A172 (cell line): ENCODE results near the gene PROM1. TPM values are rescaled to one million over a fixed set of nuclear protein-coding genes. Genes with fewer than 3 reads are reported as not detected.

Experiments
- DNase-seq: peaks from one replicate; pipeline ENCODE4 v3.0.0-alpha.2; 2015; ENCODE audit warnings: low spot score
- total RNA-seq: library from RNA; depleted of rRNA; stranded (reverse); fragments of >200 nt; shearing (Covaris generic); gene quantifications from 2 replicates; pipeline ENCODE4 v1.2.3, GENCODE V29; 2014

Gene PROM1
- total RNA-seq, 1 experiment from 2014 or later, result 0.02 TPM

- peak; percentile 57 for DNase-seq
These were observed 57.6 kb downstream of the PROM1 start for GRCh38 chr4:16026160-16026761.

- DNase-seq, result no peak
These were observed 58.6 kb downstream of the PROM1 start for GRCh38 chr4:16025268-16025667.

DNA sequence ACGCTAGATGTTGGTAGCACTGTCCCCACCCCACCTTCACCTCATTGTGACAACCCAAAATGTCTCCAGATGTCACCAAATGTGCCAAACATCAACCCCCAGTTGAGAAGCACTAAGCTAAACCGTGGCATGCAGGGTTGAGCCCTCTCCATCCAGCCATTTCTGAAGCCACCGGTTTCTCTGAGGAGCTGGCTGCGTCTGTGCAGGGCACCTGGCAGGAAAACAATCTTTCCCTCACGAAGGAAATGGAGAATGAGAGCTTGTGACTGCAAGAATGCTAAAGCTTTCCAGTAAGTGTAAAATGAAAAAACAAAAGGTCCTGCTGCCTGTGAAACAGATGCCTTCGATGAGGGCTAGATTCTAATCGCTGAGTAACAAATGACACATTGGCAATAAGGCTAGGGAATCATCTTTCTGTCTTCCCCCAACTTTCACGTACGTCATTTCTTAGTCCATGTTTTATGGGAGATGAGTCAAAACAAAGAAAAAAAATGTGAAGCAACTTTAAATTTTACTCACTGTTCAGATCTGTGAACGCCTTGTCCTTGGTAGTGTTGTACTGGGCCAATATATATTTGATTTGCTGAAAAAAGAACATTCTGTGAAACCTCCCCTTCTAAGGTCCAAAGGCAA, 59.9 kb downstream of the PROM1 start:
- DNase-seq, result no peak

DNA sequence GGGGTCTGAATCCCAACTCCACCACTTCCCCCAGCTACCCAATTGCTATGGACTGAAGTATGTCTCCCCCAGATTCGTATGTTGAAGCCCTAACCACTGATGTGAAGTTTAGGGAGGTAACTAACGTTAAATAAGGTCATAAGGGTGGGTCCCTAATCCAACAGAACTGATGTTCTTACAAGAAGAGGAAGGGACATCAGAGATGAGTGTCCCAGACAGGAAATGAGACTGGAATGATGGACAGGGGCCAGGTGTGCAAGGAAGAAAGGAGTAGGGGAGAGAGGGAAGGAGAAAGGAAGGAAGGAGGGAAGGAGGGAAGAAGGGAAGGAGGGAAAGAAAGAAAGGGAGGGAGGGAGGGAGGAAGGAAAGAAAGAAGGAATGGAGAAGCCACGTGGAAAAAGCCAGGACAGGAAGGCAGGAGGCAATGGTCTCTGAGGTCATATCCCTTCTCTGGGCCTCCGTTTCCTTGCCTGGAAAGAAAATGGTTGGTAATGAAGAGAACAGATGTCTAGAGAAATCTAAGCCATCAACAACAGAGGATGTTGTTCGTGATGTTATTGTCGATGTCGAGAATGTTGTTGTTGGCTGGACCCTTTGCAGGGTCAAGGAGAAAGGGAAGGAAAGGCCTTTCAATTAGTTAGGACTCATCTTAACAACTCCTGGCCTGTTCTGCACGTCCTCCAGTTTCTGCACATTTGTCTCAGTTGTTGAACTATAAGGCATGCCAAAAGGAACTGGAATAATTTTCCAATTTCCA, 61.8 kb downstream of the PROM1 start:
- DNase-seq, result no peak

GRCh38 chr4:16019649-16020048, 64.2 kb downstream of the PROM1 start:
- no peak for DNase-seq

DNA sequence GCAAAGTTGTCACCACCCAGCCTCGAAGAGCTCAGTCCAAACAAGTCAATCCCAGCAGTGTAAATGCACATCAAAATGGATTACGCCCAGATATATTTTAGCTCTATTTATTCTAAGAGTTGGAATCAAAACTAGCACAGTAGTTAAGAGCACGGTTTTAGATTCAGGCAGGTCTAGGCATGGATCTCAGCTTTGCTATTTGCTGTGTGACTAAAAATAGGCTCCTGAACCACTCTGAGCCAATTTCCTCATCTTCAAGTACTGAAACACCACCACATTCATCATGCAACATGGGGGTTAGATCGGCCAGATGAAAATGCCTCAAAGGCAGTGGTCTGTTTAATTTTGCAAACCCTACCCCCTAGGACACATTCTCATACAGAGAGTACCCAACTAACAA, 65.0 kb downstream of the PROM1 start:
- no peak for DNase-seq

DNA sequence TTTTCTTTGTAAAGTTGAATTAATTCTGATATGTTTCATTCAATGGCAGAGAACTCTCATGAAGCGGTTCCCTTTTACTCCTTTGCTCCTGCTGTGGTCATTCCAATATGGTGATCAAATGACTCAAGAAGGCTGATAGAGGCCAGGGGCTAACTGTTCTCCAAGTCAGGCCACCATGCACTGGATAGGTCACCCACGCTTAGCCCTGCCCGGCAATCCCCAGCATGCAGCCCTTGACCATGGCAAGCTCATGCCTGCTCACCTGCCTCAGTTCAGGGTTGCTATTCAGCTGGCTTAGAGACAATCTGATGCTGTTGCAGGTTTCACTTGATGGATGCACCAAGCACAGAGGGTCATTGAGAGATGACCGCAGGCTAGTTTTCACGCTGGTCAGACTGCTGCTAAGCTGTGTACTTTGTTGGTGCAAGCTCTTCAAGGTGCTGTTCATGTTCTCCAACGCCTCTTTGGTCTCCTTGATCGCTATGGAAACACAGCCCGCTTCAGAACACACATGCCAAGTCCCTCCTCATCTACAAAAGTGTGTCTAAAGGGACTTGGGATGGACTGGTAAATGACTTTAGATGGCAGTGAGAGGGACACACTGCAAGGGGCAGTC, 65.7 kb downstream of the PROM1 start:
- DNase-seq, result no peak

GRCh38 chr4:16016536-16016935, 67.3 kb downstream of the PROM1 start:
- DNase-seq, result no peak

- DNase-seq, result no peak
These were observed 72.7 kb downstream of the PROM1 start for GRCh38 chr4:16011173-16011572.

GRCh38 chr4:16009153-16009552, 74.7 kb downstream of the PROM1 start:
- no peak for DNase-seq

DNA sequence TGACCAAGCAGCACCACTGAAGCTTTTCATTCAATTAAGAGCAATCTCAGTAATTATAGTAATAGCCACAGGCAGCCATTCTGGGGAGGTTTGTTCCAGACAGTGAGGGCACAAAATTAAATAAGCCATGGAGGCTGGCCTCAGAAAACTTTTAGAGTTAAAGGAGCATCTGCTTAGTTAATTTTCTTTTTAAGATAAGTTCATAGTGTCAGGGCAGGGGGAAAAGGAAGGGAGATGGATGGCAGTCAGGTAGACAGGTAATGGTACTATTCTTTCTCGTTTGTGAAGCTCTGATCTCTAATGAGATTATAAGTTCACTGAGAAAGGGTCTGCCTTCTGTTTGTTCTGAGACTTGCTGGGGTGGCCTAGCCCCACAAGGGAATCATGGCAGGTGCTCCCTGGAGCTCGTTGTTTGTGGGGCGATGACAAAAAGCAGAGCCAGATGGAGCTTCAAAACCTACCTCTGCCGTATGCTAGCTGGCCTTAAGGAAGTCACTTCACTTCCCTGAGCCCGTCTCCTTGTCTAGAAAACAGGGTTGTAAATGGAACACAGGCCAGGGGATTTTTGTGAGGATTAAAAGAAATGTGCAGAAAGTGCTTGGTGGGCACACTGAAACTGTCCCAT, 76.2 kb downstream of the PROM1 start:
- DNase-seq, result no peak

GRCh38 chr4:16006771-16007446, 76.9 kb downstream of the PROM1 start:
- no peak for DNase-seq

- DNase-seq, result no peak
These were observed 78.1 kb downstream of the PROM1 start for GRCh38 chr4:16005676-16006075.

GRCh38 chr4:16001484-16001858, 82.4 kb downstream of the PROM1 start:
- DNase-seq, result peak; percentile 82

DNA sequence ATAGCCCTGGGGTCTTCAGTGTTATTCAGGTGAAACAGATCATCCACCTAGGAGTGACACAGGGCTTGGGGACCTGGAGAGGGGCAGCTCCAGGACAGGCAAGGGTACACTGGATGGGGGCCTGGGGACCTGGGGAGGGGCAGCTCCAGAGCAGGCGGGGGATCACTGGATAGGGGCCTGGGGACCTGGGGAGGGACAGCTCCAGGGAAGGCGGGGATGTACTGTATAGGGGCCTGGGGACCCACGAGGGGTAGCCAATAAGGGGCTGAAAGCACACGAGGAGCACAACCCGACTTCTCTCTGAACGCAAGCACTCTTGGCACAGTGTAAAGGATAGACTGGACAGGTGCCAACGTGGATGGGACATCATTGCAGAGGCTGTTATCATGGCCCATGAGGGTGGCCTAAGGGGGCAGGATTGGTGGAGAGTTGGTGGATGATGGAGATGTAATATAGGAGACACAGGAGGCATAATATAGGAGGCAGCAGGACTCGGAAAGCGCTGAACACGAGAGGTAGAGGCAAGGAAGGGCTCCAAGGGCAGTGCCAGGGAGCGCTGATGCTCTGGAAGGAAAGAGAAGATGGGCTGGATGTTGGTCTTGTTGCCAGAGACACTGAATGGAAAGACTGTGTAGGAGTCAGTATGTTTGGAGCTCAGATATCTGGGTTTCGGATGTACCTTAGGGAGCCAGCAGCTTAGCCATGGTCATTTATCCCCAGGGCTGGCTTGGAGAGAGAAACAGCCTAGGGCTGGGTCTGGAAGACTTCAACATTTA, 82.9 kb downstream of the PROM1 start:
- DNase-seq, result no peak

- DNase-seq, result no peak
These were observed 87.0 kb downstream of the PROM1 start for GRCh38 chr4:15996773-15997172.

GRCh38 chr4:15995826-15996225, 88.0 kb downstream of the PROM1 start:
- no peak for DNase-seq

DNA sequence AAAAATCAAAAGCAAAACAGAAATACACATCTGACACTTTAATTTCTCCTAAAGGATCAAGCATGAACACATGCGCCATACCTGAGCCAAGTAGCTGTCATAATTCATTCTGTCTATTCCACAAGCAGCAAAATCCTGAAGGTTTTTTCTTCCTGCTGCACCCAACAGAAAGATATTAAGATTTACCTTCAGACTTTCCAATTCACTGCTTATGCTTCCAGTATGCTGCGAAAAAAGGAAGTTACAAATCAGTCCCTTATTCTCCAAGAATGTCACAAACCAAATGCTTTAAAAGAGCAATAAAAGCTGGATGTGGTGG, 91.7 kb downstream of the PROM1 start:
- DNase-seq, result no peak

DNA sequence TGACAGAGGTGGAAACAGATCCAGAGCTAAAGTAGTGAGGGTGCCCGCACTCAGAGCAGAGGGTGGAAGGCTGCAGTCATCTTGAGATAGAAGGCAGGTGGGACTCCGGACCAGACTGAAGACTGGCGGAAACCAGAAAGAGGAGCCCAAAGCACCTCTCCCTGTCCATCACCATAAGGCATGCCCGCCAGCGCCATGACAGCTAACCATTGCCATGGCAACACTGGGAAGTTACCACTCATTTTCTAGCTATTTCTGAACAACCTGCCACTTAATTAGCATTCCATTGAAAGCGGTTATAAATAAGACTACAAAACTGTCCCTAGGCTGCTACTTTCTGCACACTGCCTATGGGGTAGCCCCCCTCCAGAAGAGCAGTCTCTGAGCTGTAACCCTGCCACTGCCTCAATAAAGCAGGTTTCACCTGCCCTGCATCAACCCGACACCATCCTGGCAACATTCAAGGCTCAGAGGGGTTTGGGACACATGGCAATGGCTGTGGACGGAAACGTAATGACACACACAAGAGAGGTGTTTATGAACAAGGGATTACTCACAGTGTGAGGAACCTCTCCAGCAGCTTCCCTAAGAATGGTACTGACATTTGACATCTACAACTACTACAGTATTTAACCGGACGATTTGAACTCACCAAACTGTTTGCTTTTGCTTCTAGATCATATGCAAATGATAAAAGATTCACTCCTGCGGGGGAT, 93.1 kb downstream of the PROM1 start:
- DNase-seq, result no peak

- no peak for DNase-seq
These were observed 94.4 kb downstream of the PROM1 start for GRCh38 chr4:15989424-15989823.
